A549 (cell line): ENCODE measurements around the gene MTMR6. TPM values are rescaled to one million over a fixed set of nuclear protein-coding genes. Genes with fewer than 3 reads are reported as not detected.
A peak's percentile ranks its signal among the peaks of the same experiment; 100 is the strongest.
"Not testable (repeated sequence)": the region's sequence is repeated elsewhere in the genome, so short reads cannot be mapped to it uniquely, and the experiment has no call there.

Experiments
- ATAC-seq, 2 experiments: fragments of 200-7000 bp in 1 of 2; fragments of >200 bp in 1 of 2; cut with Nextera tagmentation in 1 of 2; cut with Tn5 transposase in 1 of 2; 3 replicates each; pipeline versions ENCODE4 v1.8.0 to v1.9.1; 2018 to 2020; ENCODE audit warnings: mild to moderate bottlenecking in 1 of 2, moderate library complexity in 1 of 2
- CTCF ChIA-PET: fragments of 300-600 bp; sonication (Branson Sonifier 250); formaldehyde crosslinking; extraction: SDS; loops from one replicate; lab custom pipeline; 2021; ENCODE audit warnings: antibody characterized with exemption, inconsistent platforms; lab: Yijun Ruan, JAX
- POLR2A ChIA-PET: fragments of 350-600 bp; formaldehyde crosslinking; extraction: SDS; loops from one replicate; lab custom pipeline; 2021; ENCODE audit warnings: antibody characterized with exemption, inconsistent platforms; lab: Yijun Ruan, JAX
- DNase-seq, 2 experiments: peaks; one replicate each; pipeline versions ENCODE4 v3.0.0 to v3.0.0-alpha.2; 2011 to 2016; ENCODE audit warnings: low read depth in 1 of 2, low spot score in 1 of 2
- FAIRE-seq: peaks from 2 replicates; lab custom pipeline; 2011; peaks lifted over from hg19 to GRCh38; lab: Jason Lieb, UNC
- H3K27ac ChIP-seq, 2 experiments: fragments of >200 bp; sonication (Bioruptor Twin); formaldehyde crosslinking; 3 replicates each; pipeline ENCODE4 v1.5.1; 2016 to 2017
- H3K4me1 ChIP-seq: fragments of >200 bp; sonication (Bioruptor Twin); formaldehyde crosslinking; 3 replicates; pipeline ENCODE4 v1.6.1; 2016
- H3K4me2 ChIP-seq: fragments of >200 bp; sonication (Bioruptor Twin); formaldehyde crosslinking; 3 replicates; pipeline ENCODE4 v1.6.1; 2016
- H3K4me3 ChIP-seq: fragments of >200 bp; sonication (Bioruptor Twin); formaldehyde crosslinking; 3 replicates; pipeline ENCODE4 v1.5.1; 2016
- H3K9me3 ChIP-seq: fragments of >200 bp; sonication (Bioruptor Twin); formaldehyde crosslinking; 3 replicates; pipeline ENCODE4 v1.6.1; 2016
- ATOH8 ChIP-seq: fragments of 250-450 bp; sonication (Bioruptor Pico); IDR thresholded peaks from 2 replicates; pipeline ENCODE4 v1.5.0; 2020; ENCODE audit warnings: low read depth, mild to moderate bottlenecking, moderate library complexity
- CBX2 ChIP-seq: fragments of 200-600 bp; sonication (generic); IDR thresholded peaks from 2 replicates; pipeline ENCODE4 v1.6.1; 2016; ENCODE audit warnings: low read depth, mild to moderate bottlenecking, borderline replicate concordance
- CHD4 ChIP-seq: fragments of 200-600 bp; sonication (generic); IDR thresholded peaks from 2 replicates; pipeline ENCODE4 v1.6.1; 2016; ENCODE audit warnings: antibody characterized with exemption, mild to moderate bottlenecking, borderline replicate concordance
- CTCF ChIP-seq: fragments of >200 bp; sonication (Bioruptor Twin); formaldehyde crosslinking; IDR thresholded peaks from 3 replicates; pipeline ENCODE4 v1.5.1; 2016
- EP300 ChIP-seq, 2 experiments: fragments of >200 bp; sonication (Bioruptor Twin); formaldehyde crosslinking; IDR thresholded peaks; 2 replicates in 1 of 2; 3 replicates in 1 of 2; pipeline ENCODE4 v1.6.1; 2016 to 2017
- ESRRA ChIP-seq: fragments of 150-350 bp; IDR thresholded peaks from 2 replicates; pipeline ENCODE4 v1.6.1; 2014; ENCODE audit warnings: mild to moderate bottlenecking, low read length, borderline replicate concordance
- FOSL2 ChIP-seq, 2 experiments: fragments of 450-650 bp in 1 of 2; fragments of >200 bp in 1 of 2; sonication (Bioruptor Twin) in 1 of 2; formaldehyde crosslinking; IDR thresholded peaks; 2 replicates each; pipeline versions ENCODE4 v1.5.0 to v1.6.1; 2016 to 2020; ENCODE audit warnings: mild to moderate bottlenecking in 1 of 2, moderate library complexity in 1 of 2
- HOXB5 ChIP-seq: fragments of 250-450 bp; sonication (Bioruptor Pico); IDR thresholded peaks from 2 replicates; pipeline ENCODE4 v1.5.0; 2020; ENCODE audit warnings: mild to moderate bottlenecking, moderate library complexity
- MAFK ChIP-seq: fragments of 450-650 bp; IDR thresholded peaks from 2 replicates; pipeline ENCODE4 v1.6.1; 2014; ENCODE audit not compliant: partially characterized antibody
- MAX ChIP-seq: IDR thresholded peaks from 2 replicates; pipeline ENCODE4 v1.6.1; 2012
- MAZ ChIP-seq: fragments of 150-350 bp; IDR thresholded peaks from 2 replicates; pipeline ENCODE4 v1.6.1; 2014; ENCODE audit warnings: antibody characterized with exemption, low read depth, low read length, borderline replicate concordance
- NPAS2 ChIP-seq: fragments of 250-450 bp; sonication (Bioruptor Pico); IDR thresholded peaks from 2 replicates; pipeline ENCODE4 v1.8.0; 2022; ENCODE audit warnings: mild to moderate bottlenecking, moderate library complexity, borderline replicate concordance
- POLR2A ChIP-seq: IDR thresholded peaks from 2 replicates; pipeline ENCODE4 v1.6.1; 2012; ENCODE audit warnings: mild to moderate bottlenecking, low read length
- RARB ChIP-seq: fragments of 250-450 bp; sonication (Bioruptor Pico); IDR thresholded peaks from 2 replicates; pipeline ENCODE4 v1.8.0; 2021; ENCODE audit warnings: mild to moderate bottlenecking, moderate library complexity
- RFX5 ChIP-seq: fragments of 450-650 bp; IDR thresholded peaks from 2 replicates; pipeline ENCODE4 v1.7.1; 2014; ENCODE audit warnings: antibody characterized with exemption, mild to moderate bottlenecking, moderate library complexity
- SMC3 ChIP-seq: fragments of >200 bp; sonication (Bioruptor Twin); formaldehyde crosslinking; IDR thresholded peaks from 3 replicates; pipeline ENCODE4 v1.6.1; 2018; ENCODE audit warnings: inconsistent platforms
- USF2 ChIP-seq: fragments of 450-650 bp; IDR thresholded peaks from 2 replicates; pipeline ENCODE4 v1.6.1; 2014; ENCODE audit warnings: antibody characterized with exemption
- WGBS: methylation state at CpG from one replicate; pipeline ENCODE4 v1.1.6; 2017; ENCODE audit errors: missing lambda C conversion rate; 5-methylcytosine and 5-hydroxymethylcytosine counted together
- polyA plus RNA-seq, 4 experiments: library from polyadenylated mRNA; depleted of rRNA in 3 of 4; stranded (reverse); fragments of >200 nt; fragmentation: RNase III in 1 of 4; extraction: RNeasy Plus Mini Kit Qiagen cat#74134 plus additional on column Dnase treatment in 1 of 4; gene quantifications; 2 replicates in 3 of 4; 3 replicates in 1 of 4; pipeline ENCODE4 v1.2.3, GENCODE V29; 2011 to 2017

Gene MTMR6
- polyA plus RNA-seq, 2 of the 4 experiments (the other 2 are of a cell fraction): 8.8 to 22.4 TPM

- CTCF ChIA-PET; H3K9me3 ChIP-seq; H3K4me3 ChIP-seq; POLR2A ChIA-PET; TF ChIP-seq FOSL2 (IDR thresholded peaks at IDR 0.05): not testable (repeated sequence)
- TF ChIP-seq MAFK: peak; percentile 11
- peak; percentile 11; the same call in 1 of the 2 replicates for TF ChIP-seq USF2
- peak; percentile 80 for TF ChIP-seq FOSL2 (CRISPR knock-in tag; IDR thresholded peaks at IDR 0.05)
- peak overlapping the region in 1 of 2 experiments; percentile 36; a peak in 1 of 6 replicates for H3K27ac ChIP-seq
- H3K4me2 ChIP-seq: peak overlapping the region; percentile 20; the same call in 2 of the 3 replicates
- ATAC-seq (peak; percentile 13 to 45; a peak in 4 of 6 replicates), FAIRE-seq (peak; percentile 49), DNase-seq (peak in 1 of 2 experiments; percentile 22)
- WGBS: 61% methylated on average over 4 of the region's 4 CpGs
- peaks cover 25% of the 10 kb centered on the region for H3K4me1 ChIP-seq
Measured at GRCh38 chr13:25318946-25319345, 31.7 kb upstream of the MTMR6 start.

- CTCF ChIA-PET: interaction anchor here (0.6 to 2.1 kb wide), 2 partner anchors 9 to 12 kb away, joined by 4 to 5 read pairs; partner anchors contain the start of gene NUP58
- TF ChIP-seq RFX5 (no peak), ESRRA (no peak), POLR2A (no peak)
- H3K27ac ChIP-seq: no peak overlapping the region
- no peak for DNase-seq
- no peaks in the 10 kb centered on the region for H3K9me3 ChIP-seq
- FAIRE-seq: no peak
- POLR2A ChIA-PET: no interaction called here
- WGBS: 91% methylated on average over 3 of the region's 3 CpGs
- H3K4me1 ChIP-seq: no peaks in the 10 kb centered on the region
- no peak overlapping the region for H3K4me3 ChIP-seq
- no peak overlapping the region for H3K4me2 ChIP-seq
- no peak for ATAC-seq
Measured at GRCh38 chr13:25310891-25311290, 23.6 kb upstream of the MTMR6 start.

- WGBS: 94% methylated on average over 7 of the region's 7 CpGs
- ATAC-seq (no peak), DNase-seq (no peak), FAIRE-seq (no peak)
- no peak overlapping the region for H3K4me3 ChIP-seq
- POLR2A ChIA-PET: no interaction called here
- H3K27ac ChIP-seq: no peak overlapping the region
- peaks cover 12% of the 10 kb centered on the region; the same call in 2 of the 3 replicates for H3K4me1 ChIP-seq
- TF ChIP-seq USF2 (no peak), ATOH8 (CRISPR knock-in tag) (no peak), CHD4 (no peak), SMC3 (no peak), CTCF (no peak), MAZ (no peak), MAFK (no peak), CBX2 (no peak), MAX (no peak), EP300 (IDR thresholded peaks at IDR 0.05) (no peak), NPAS2 (CRISPR knock-in tag) (no peak), RARB (CRISPR knock-in tag) (no peak), HOXB5 (CRISPR knock-in tag) (no peak)
- H3K4me2 ChIP-seq: no peak overlapping the region
- H3K9me3 ChIP-seq: no peaks in the 10 kb centered on the region
- CTCF ChIA-PET: no interaction called here
Measured at GRCh38 chr13:25306671-25307464, 19.6 kb upstream of the MTMR6 start.
